Hepatic stellate cell (primary cell): ENCODE measurements around the gene CTSE.
"Not testable (repeated sequence)": the region's sequence is repeated elsewhere in the genome, so short reads cannot be mapped to it uniquely, and the experiment has no call there.

Source experiments
- DNase-seq: peaks from one replicate; pipeline ENCODE4 v3.0.0; 2011; ENCODE audit warnings: low spot score

CTSE gene

DNA sequence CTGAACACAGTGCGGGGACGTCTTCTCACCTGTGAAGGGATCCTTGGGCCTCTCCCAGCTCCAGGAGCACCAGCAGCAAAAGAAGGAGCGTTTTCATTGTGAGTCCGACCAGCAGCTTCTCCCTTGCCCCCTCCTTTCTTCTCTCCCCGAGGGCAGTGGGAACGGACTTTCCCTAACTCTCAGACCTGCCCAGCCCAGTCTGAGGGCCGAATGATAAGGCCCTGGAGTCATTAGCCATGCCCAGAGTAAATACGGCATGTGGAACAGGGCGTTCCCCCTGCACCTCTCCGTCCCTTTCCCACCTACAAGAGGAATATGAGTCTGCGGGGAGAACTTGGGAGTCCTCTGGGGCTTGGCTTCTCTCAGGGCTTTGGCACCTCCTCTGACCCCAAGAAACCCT is at the start of gene CTSE:
CTSE (minus strand) TSS at position 201 of the 400 bp plus-strand sequence; CDS start at position 97, 104 bp downstream.
- DNase-seq: no peak

DNA sequence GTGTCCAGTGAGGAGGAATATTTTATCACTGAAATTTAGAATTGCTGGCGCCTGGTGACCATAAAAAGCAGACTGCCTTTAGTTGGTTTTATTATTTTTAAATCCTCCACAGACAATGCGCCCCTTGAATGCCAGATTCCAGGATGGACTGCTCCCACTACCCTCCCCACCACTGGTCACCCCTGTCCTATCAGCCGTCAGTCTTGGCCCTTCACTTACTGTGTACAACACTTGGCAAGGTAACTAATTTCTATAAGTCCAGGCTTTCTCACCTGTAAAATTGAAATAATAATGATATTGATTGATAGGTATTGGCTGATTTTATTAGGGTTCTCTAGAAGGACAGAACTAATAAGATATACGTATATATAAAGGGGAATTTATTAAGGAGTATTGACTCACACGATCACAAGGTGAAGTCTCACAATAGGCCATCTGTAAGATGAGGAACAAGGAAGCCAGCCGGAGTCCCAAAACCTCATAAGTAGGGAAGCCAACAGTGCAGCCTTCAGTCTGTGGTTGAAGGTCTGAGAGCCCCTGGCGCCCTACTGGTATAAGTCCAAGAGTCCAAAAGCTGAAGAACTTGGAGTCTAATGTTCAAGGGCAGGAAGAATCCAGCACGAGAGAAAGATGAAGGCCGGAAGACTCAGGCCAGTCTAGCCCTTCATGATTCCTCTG is 47.1 kb upstream of the CTSE start:
- no peak for DNase-seq

DNA sequence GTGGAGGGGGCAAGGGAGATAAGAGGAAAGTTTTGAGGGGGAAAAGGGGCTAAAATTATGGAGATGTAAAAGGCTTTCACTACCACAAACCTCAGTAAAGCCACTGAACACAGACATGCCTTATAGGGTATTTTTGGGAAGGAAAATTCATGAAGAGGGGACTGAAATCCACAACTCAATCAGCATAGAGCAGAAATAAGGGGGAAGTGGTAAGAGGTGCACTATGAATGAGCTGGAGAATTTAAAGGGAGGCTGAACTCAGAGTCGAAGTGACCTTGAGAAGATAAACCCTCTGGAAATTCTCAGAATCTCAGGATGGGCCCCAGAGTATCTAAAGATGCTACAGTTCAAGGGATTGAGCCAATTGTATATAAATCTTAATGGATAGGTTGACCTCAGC is 44.6 kb upstream of the CTSE start:
- no peak for DNase-seq

DNA sequence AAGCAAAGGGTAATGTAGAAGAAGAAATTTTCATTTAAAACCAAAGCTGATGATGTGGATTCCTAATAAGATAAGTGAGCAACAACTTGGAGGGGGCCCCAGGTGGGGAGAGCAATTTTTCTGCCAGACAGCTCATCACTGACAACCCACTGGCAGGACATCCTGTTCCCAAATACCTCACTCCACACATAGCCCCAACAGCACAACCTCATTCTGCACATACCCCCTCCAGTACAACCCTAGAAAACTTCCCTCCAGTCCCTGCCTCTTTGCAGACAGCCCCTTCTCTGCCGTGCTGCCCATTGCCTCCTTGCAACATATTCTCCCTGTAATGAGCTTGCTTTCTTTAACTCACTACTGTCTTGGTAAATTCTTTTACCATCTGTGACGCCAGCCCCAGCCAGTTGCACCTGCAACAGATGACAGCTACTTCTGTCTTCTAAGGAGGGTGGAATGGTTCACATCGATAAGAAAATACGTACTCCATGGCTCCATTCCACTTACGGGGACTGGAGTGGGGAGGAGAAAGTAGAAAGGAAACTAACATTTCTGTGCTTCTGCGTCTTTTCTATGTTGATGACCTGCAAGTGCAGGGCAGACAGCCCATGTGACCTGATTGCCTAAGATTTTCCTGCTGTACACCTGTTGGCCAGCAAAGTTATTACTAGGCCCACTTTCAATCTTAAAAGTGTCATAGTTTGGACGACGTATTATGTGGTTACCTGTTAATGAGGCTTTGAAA is 44.0 kb upstream of the CTSE start:
- DNase-seq: no peak

DNA sequence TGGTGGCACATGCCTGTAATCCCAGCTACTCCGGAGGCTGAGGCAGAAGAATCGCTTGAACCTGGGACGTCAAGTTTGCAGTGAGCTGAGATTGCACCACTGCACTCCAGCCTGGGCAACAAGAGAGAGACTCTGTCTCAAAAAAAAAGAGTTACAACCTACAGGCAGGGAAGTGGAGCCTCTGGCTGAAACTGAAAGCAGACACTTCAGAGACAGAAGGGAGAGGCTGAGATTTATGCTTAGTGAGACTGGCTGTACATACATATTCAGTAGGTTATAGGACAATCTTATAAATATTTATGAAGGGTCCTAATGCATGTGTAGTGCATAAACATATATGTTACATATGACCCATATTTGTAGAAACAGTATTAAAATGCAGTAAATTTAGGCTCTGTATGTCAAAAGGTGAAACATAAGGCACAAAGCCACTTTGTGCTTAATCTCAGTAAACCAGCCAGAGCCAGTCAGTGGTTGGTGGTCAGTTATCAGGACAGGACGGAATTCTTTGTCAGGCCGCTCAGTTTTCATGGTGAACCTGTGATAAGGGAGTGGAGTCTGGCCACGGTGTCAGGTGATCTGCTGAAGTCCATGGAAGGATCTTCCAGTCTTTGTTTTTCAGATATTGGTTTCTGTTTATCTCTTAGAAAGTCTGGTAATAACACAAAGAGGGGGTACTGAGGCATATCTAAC is 42.9 kb upstream of the CTSE start:
- DNase-seq: no peak

DNA sequence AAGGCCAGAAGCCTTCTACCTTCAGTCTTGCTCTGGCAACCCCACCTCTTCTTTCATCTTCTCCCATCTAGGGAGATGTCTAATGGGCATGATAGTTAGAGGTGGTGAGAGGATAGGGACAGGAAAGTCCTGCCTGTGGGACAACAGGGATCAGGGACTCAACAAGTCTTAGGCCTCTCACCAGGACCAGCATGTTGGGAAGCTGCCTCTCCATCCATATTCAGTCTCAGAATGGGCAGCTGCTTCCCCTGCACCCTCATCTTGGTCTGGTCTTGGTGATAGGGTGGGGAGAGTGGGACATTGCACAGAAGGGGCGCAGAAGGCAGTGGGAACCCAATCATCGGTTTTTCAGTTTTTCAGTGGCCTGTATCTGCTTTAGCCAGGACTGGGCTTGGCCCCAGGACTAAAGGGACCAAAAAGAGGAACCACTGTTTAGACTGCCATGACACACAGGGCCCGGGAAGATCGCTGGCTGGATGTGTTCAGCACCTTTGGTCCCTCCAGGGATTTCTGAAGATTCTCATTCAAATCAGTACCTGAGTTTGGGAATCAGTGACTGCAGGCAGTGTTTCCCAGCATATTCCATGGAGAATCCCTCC is 42.0 kb upstream of the CTSE start:
- no peak for DNase-seq

DNA sequence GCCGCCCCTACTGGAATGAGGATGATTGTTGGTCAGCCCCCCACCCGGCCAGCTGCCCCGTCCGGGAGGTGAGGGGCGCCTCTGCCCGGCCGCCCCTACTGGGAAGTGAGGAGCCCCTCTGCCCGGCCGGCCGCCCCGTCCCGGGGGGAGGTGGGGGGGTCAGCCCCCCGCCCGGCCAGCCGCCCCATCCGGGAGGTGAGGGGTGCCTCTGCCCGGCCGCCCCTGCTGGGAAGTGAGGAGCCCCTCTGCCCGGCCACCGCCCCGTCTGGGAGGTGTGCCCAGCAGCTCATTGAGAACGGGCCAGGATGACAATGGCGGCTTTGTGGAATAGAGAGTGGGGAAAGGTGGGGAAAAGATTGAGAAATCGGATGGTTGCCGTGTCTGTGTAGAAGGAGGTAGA is 40.8 kb upstream of the CTSE start:
- not testable (repeated sequence) for DNase-seq

DNA sequence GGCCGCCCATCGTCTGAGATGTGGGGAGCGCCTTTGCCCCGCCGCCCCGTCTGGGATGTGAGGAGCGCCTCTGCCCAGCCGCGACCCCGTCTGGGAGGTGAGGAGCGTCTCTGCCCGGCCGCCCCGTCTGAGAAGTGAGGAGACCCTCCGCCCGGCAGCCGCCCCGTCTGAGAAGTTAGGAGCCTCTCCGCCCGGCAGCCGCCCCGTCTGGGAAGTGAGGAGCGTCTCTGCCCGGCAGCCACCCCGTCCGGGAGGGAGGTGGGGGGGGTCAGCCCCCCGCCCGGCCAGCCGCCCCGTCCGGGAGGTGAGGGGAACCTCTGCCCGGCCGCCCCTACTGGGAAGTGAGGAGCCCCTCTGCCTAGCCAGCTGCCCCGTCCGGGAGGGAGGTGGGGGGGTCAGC is 40.3 kb upstream of the CTSE start:
- DNase-seq: not testable (repeated sequence)

DNA sequence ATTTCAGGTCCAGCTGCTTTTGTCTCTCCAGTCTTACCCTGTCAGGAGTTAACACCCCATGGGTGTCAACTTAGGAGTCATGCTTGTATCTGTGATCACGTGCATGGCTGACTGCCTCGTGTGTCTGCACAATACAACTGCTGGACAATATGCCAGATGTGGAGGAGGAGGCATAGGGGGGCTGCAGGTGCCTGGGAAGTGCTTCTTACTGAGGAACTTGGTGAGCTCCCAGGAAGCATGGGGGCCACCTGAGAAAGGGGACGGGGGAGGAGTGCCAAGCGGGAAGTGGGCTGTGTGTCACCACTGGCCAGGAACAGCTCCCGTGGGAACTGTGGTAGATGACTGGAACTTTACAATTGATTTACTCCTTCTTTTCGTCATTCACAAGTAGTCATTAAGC is 38.8 kb upstream of the CTSE start:
- no peak for DNase-seq

DNA sequence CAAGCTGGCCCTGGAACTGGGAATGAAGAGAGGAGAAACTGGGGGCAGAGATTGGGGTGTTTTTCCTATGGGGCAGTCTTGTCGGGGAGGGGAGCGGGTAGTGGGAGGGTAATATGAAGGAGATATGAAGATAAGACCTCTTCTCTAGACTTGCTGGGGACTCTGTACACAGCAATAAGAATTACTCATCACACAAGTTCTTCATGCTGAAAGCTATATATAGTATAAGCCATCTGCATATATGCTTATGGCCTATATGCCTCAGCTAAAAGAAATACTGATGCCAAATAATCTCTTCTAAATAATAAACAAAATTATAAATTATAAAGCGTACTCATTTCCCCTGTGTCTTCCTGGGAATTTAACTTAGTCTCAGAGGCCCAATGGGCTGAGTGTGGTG is 37.1 kb upstream of the CTSE start:
- no peak for DNase-seq

DNA sequence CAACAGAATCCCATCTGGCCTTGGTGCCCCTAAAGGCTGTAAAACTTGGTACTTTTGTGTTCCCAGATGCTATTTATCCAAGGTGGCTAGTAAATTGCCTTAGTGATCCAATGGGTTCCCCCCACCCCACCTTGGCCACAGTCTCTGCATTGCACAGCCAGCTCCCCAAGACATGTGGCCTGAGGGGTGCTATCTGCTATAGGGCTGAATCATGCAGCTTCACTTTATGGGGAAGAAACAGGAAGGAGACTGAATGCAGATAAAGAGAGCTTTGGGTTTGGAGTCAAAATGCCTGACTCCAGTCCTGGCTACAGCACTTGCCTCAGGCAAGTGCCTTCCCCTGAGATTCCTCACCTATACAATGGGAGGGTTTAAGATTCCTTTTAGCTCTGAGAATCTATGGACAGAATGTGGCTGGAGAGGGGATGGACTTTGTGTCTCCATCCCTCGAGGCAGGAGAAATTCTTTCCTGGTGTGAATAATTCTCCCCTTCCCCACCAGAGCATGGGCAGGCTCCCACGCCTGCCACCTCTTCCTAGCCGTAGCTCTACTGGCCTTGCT is 35.7 kb upstream of the CTSE start:
- DNase-seq: no peak

DNA sequence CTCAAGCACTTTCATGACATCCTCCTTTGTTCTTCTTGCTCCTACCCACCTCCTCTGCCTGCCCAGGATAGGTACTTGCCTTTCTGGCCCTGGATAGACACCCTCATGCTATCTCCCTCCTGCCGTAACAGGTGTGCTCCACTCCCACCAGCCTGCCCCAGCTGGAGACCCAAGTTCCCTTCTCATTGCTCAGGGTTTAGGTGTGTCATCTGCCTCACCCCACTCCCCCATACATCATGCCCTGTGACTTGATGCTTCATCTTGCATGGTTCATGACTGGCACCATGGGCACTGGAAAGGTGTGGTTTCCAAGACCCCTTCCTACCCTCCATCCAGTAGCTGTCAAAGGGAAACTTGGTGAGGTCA is 35.2 kb upstream of the CTSE start:
- no peak for DNase-seq

DNA sequence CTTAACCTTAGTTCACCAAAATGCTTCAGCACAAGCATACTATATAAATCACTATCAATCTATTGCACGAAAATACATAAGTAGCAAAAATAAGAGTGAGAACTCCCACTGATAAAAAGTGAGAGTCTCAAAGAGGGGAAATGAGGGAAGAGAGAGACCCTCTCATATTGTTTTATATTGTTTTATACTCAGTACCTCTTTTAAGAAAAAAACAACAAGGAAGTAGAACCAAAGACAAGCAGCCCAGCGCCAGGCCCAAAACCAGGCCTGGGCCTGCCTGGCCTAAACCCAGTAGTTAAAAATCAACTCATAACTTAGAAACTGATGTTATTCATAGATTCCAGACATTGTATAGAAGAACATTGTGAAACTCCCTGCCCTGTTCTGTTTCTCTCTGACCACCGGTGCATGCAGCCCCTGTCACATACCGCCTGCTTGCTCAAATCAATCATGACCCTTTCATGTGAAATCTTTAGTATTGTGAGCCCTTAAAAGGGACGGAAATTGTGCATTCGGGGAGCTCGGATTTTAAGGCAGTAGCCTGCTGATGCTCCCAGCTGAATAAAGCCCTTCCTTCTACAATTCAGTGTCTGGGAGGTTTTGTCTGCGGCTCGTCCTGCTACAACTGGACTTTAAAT is 34.7 kb upstream of the CTSE start:
- DNase-seq: not testable (repeated sequence)

DNA sequence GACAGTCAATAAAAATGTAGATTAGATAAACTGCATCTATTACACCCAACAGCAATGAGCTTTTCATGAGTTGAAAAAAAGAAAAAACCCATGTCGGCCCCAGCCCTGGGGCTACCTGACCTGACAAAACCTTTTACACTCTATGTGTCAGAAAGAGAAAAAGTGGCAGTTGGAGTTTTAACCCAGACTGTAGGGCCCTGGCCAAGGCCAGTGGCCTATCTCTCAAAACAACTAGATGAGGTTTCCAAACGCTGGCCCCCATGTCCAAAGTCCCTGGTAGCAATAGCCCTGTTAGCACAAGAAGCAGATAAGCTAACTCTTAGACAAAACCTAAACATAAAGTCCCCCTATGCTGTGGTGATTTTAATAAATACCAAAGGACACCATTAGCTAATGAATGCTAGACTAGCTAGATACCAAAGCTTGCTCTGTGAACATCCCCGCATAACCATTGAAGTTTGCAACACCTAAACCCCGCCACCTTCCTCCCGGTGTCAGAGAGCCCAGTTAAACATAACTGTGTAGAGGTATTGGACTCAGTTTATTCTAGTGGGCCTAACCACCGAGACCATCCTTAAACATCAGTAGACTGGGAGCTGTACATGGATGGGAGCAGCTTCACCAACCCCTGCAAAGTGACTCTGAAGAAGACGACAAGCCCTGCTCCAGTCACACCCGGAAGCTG is 32.1 kb upstream of the CTSE start:
- not testable (repeated sequence) for DNase-seq

DNA sequence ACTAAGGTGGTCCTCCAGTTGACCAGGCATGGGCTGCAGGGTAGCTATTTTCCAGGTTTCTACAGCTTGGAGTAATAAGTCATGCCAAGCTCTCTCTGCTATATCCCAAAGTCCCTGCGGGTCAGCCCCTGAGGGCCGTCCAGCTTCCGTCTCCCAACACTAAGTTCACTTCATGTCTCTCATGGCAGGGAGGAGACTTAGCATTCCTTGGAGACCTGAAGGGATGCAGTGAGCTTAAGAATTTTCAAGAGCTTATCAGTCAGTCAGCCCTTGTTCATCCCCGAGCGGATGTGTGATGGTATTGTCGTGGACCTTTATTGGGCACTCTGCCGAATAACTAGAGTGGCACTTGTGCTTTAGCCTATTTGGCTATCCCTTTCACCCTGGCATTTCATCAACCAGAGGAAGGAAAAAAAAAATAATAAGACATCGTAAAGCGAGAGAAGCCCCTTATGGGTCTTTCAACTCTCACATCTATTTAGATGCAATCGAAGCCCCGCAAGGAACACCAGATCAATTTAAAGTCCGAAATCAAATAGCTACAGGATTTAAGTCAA is 31.5 kb upstream of the CTSE start:
- not testable (repeated sequence) for DNase-seq

DNA sequence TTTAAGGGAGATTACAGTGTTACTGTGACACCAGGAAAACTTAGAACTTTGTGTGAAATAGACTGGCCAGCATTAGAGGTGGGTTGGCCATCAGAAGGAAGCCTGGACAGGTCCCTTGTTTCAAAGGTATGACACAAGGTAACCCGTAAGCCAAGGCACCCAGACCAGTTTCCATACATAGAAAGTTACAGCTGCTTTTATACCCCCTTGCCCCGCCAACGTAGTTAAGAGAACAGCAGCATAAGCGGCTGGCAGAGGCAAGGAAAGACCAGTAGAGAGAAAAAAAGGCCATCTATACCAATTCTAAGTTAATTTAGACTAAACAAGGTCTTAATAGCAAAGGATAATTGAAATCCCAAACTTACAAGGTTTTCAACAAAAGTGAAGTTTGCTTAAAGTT is 29.9 kb upstream of the CTSE start:
- DNase-seq: not testable (repeated sequence)

DNA sequence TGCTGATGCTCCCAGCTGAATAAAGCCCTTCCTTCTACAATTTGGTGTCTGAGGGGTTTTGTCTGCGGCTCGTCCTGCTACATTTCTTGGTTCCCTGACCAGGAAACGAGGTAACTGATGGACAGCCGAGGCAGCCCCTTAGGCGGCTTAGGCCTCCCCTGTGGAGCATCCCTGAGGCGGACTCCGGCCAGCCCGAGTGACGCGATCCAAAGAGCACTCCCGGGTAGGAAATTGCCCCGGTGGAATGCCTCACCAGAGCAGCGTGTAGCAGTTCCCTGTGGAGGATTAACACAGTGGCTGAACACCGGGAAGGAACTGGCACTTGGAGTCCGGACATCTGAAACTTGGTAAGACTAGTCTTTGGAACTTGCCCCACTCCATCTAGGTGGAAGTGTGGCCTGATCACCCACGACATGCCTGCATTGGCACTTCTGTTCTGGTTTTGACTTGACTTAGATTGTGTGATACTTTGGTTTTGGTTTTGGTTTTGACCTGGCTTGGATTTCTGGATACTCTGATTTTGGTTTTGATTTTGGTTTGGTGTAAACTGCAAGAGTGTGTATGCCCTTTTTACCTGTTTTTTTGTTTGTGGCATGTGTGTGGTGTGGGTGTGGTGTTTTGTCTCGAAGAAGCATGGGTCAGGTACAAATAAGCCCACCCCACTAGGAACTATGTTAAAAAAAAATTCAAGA is 29.4 kb upstream of the CTSE start, which contains the start of gene RHEX:
RHEX (plus strand) TSS at position 255 of the 692 bp plus-strand sequence. CDS start 44,656 bp downstream, outside the sequence.
- not testable (repeated sequence) for DNase-seq

DNA sequence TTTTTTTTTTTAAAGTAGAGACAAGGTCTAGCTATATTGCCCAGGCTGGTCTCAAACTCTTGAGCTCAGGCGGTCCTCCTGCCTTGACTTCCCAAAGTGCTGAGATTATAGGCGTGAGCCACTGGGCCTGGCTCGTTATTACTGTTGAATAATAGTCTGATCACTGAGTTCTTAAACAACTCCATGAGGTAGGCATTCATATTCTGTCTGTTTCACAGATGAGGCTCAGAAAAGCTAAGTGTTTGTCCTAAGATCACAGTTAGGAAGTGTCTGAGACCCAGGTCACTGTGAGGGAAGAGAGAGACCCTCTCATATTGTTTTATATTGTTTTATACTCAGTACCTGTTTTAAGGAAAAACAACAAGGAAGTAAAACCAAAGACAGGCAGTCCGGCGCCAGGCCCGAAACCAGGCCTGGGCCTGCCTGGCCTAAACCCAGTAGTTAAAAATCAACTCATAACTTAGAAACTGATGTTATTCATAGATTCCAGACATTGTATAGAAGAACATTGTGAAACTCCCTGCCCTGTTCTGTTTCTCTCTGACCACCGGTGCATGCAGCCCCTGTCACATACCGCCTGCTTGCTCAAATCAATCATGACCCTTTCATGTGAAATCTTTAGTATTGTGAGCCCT is 28.7 kb upstream of the CTSE start:
- not testable (repeated sequence) for DNase-seq

DNA sequence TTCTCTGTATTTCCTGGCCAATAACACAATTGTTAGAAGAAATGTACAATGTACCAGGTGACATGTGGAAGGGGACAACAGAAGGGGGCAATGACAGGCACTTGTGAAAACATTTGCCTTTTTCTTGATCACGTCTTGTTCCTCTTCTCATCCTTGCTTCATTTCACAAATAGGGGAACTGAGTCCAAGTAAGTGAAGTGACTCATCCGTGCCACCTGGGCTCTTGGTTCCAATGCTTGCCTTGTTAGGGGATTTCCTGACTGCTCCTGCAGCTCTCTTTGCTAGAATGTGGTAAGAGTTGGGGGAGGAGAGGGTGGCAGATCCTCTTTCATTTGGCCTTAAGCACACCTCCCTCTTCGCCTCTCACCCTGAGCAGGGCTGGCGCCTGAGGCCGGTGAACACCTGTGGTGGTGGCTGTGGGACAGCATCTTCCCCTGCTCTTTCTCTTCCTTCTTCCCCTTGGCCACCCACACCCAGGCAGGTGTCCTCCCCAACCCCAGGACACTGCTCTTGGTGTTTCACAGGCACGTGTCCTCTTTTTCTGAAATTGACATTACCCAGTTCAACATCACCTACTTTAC is 27.1 kb upstream of the CTSE start:
- no peak for DNase-seq
